NCI-H146 (cell line): Measurements from ENCODE around the gene GRK5.

Source experiments
- DNase-seq: peaks from one replicate; lab custom pipeline; 2025; lab: John Stamatoyannopoulos, UW

The GRK5 gene

GRCh38 chr10:119406601-119407253, 199.4 kb downstream of the GRK5 start:
- DNase-seq: no peak

GRCh38 chr10:119407254-119407777, 199.9 kb downstream of the GRK5 start:
- no peak for DNase-seq

GRCh38 chr10:119408072-119408471, 200.7 kb downstream of the GRK5 start:
- DNase-seq: no peak

GRCh38 chr10:119408969-119409371, 201.6 kb downstream of the GRK5 start:
- no peak for DNase-seq

GRCh38 chr10:119409385-119409784, 202.0 kb downstream of the GRK5 start:
- no peak for DNase-seq

GRCh38 chr10:119409906-119410305, 202.5 kb downstream of the GRK5 start:
- peak; percentile 57 for DNase-seq

GRCh38 chr10:119410361-119411116, 203.2 kb downstream of the GRK5 start:
- no peak for DNase-seq

GRCh38 chr10:119412244-119413092, 205.1 kb downstream of the GRK5 start:
- DNase-seq: no peak

GRCh38 chr10:119413093-119413453, 205.7 kb downstream of the GRK5 start:
- DNase-seq: no peak

- DNase-seq: no peak
Measured at GRCh38 chr10:119413471-119414080, 206.2 kb downstream of the GRK5 start.

- peak; percentile 55 for DNase-seq
Measured at GRCh38 chr10:119414081-119414611, 206.8 kb downstream of the GRK5 start.

- no peak for DNase-seq
Measured at GRCh38 chr10:119415121-119415520, 207.8 kb downstream of the GRK5 start.

- peak; percentile 24 for DNase-seq
Measured at GRCh38 chr10:119415536-119416503, 208.4 kb downstream of the GRK5 start.

GRCh38 chr10:119416855-119417254, 209.5 kb downstream of the GRK5 start:
- peak; percentile 48 for DNase-seq

GRCh38 chr10:119417852-119418251, 210.5 kb downstream of the GRK5 start:
- DNase-seq: no peak

GRCh38 chr10:119418362-119418761, 211.0 kb downstream of the GRK5 start:
- DNase-seq: no peak

- no peak for DNase-seq
Measured at GRCh38 chr10:119419931-119420330, 212.6 kb downstream of the GRK5 start.

- no peak for DNase-seq
Measured at GRCh38 chr10:119420950-119421875, 213.8 kb downstream of the GRK5 start.

GRCh38 chr10:119421891-119422681, 214.7 kb downstream of the GRK5 start:
- DNase-seq: peak; percentile 52
